ENCODE measurements around the gene NECAB3.

The NECAB3 gene

GRCh38 chr20:33612001-33612400 is 62.2 kb downstream of the NECAB3 start:
- DNase-seq (ENCODE audit: low spot score) = no peak

- no peak for DNase-seq (ENCODE audit: low spot score)
Measured at GRCh38 chr20:33611106-33611505, 63.1 kb downstream of the NECAB3 start.

GRCh38 chr20:33609504-33609903 is 64.7 kb downstream of the NECAB3 start:
- no peak for DNase-seq (ENCODE audit: low spot score)

Measured in kidney capillary endothelial cell (primary cell).